Type B pancreatic cell (in vitro differentiated cells): ENCODE results near the gene SHC3. TPM values are rescaled to one million over a fixed set of nuclear protein-coding genes. Genes with fewer than 3 reads are reported as not detected.
A peak's percentile ranks its signal among the peaks of the same experiment; 100 is the strongest.

Experiments used
- DNase-seq: peaks from one replicate; pipeline ENCODE4 v3.0.0; 2021; ENCODE audit warnings: mixed read lengths; ENCODE audit not compliant: unreplicated experiment; ENCODE audit errors: extremely low spot score
- H3K27ac Mint-ChIP-seq: 2 replicates; pipeline ENCODE4 v1.8.0; 2021; ENCODE audit warnings: mild to moderate bottlenecking, mixed read lengths
- H3K27me3 Mint-ChIP-seq: 2 replicates; pipeline ENCODE4 v1.8.0; 2021; ENCODE audit warnings: mixed read lengths
- H3K36me3 Mint-ChIP-seq: 2 replicates; pipeline ENCODE4 v1.8.0; 2021; ENCODE audit warnings: mixed read lengths
- H3K4me1 Mint-ChIP-seq: one replicate; pipeline ENCODE4 v1.8.0; 2021; ENCODE audit warnings: mixed read lengths; ENCODE audit not compliant: unreplicated experiment
- H3K4me3 Mint-ChIP-seq: 2 replicates; pipeline ENCODE4 v1.8.0; 2021; ENCODE audit warnings: mild to moderate bottlenecking, mixed read lengths
- H3K9me3 Mint-ChIP-seq: 2 replicates; pipeline ENCODE4 v1.8.0; 2021; ENCODE audit warnings: mixed read lengths
- CTCF ChIP-seq: fragments of 200-600 bp; sonication (generic); conservative IDR thresholded peaks from 2 replicates; pipeline ENCODE4 v1.5.0; 2021; ENCODE audit warnings: antibody characterized with exemption, mild to moderate bottlenecking
- total RNA-seq: library from RNA; stranded (reverse); gene quantifications from 2 replicates; pipeline ENCODE4 v1.2.1, GENCODE V29; 2021; ENCODE audit warnings: low replicate concordance

The SHC3 gene
- total RNA-seq, 1 donor from 2014 or later, result 5.3 TPM

GRCh38 chr9:89104821-89105220, 73.8 kb downstream of the SHC3 start:
- no peak for DNase-seq
- Mint-ChIP-seq H3K4me3 (no peak overlapping the region), H3K27ac (no peak overlapping the region), H3K36me3 (peaks cover 4% of the 10 kb centered on the region), H3K27me3 (peaks cover 11% of the 10 kb centered on the region), H3K9me3 (no peaks in the 10 kb centered on the region), H3K4me1 (no peaks in the 10 kb centered on the region)
- no peak for TF ChIP-seq CTCF

- peak; percentile 5 for TF ChIP-seq CTCF
- no peak overlapping the region for H3K4me3 Mint-ChIP-seq
- H3K27ac Mint-ChIP-seq, result no peak overlapping the region
- no peaks in the 10 kb centered on the region for H3K36me3 Mint-ChIP-seq
- peaks cover 5% of the 10 kb centered on the region for H3K9me3 Mint-ChIP-seq
- peaks cover 6% of the 10 kb centered on the region for H3K4me1 Mint-ChIP-seq
- DNase-seq, result no peak
- H3K27me3 Mint-ChIP-seq, result no peaks in the 10 kb centered on the region
Measured at GRCh38 chr9:89097219-89097618, 81.4 kb downstream of the SHC3 start.

DNA sequence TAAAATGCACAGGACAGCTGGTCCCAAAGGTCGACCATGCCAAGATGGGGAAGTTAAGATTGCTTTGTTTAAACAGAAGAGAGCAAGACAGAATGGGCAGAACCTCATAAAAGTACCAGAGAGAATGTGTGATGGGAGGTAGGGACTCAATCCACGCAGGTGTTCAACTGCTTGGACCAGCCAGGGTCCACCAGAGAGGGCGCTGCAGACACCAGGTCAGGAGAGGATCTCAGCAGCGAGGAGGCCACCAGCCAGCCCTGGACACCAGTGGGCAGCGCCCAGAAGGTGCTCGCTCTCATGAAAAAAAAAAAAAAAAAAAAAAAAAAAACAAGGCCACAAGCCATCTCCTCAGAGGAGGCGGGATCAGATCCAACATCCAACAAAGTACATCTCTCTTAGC, 81.8 kb downstream of the SHC3 start:
- Mint-ChIP-seq H3K36me3 (no peaks in the 10 kb centered on the region), H3K27ac (no peak overlapping the region), H3K27me3 (no peaks in the 10 kb centered on the region), H3K4me1 (peaks cover 6% of the 10 kb centered on the region), H3K4me3 (no peak overlapping the region), H3K9me3 (peaks cover 5% of the 10 kb centered on the region)
- DNase-seq, result no peak
- peak; percentile 35 for TF ChIP-seq CTCF

DNA sequence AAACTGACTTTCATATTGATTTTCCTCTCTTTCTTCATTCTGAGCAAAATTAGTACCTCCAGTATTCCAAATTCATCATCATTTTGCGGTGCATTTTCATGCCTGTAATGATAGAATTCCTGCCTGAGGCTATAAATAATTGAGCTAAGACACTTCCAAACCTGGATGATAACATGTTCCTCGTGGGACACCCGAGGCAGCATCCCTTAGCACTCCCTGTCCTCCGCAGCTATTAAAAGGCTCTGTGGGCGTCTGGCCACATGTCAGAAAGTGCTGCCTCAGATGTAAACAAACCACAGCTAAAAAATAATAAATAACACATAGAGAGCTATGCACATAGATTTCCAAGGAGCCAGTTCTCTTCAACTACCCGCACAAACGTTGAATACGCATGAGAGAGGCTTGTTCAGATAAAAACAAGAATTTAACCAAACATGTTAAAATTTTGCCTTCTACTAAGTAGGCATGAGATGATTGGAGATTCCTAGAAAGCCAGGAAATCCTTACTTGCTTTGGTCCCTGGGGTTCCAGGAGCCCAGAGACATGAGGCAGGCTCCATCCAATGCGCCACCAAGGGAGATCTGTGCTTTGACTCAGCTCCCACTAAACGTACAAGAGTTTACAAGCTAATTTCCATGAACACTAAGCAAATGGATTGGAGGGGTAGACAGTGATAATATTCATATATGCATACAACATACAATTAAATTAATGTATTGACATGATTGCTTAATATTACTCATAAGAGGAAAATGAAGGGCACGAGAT, 82.7 kb downstream of the SHC3 start:
- DNase-seq, result no peak
- Mint-ChIP-seq H3K4me3 (no peak overlapping the region), H3K27ac (no peak overlapping the region), H3K4me1 (peaks cover 6% of the 10 kb centered on the region), H3K9me3 (peaks cover 5% of the 10 kb centered on the region), H3K27me3 (no peaks in the 10 kb centered on the region), H3K36me3 (no peaks in the 10 kb centered on the region)
- TF ChIP-seq CTCF, result no peak

- Mint-ChIP-seq H3K4me3 (no peak overlapping the region), H3K36me3 (peaks cover 3% of the 10 kb centered on the region), H3K4me1 (peaks cover 6% of the 10 kb centered on the region), H3K27me3 (peaks cover 2% of the 10 kb centered on the region), H3K9me3 (peaks cover 6% of the 10 kb centered on the region), H3K27ac (no peak overlapping the region)
- no peak for DNase-seq
- no peak for TF ChIP-seq CTCF
Measured at GRCh38 chr9:89093201-89093975, 85.2 kb downstream of the SHC3 start.
